Fibroblast of skin of right biceps (primary cell): ENCODE data around the gene NRP1.

ENCODE experiments used
- DNase-seq: peaks from one replicate; pipeline ENCODE4 v3.0.0-alpha.2; 2013

Gene NRP1

DNA sequence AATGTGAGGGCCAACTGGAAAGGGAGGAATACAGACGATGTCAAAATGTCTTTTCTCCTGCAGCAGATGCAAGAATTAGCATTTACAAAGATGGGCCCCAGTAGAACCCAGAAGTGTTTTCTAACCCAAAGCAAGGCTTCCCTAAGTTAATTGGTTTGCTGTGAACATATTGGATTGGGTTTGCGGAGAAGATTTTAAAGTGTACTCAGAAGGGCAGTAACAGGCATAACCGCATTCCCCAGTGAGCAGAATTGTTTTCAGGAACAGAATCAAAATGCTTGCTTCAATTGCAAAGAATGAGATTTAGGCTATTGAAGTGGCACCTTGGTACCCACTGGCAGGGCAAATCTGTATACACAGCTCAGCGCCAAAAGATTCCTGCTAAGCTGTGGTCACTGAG, 78.0 kb downstream of the NRP1 start:
- no peak for DNase-seq

GRCh38 chr10:33254556-33255160, 79.8 kb downstream of the NRP1 start:
- no peak for DNase-seq

DNA sequence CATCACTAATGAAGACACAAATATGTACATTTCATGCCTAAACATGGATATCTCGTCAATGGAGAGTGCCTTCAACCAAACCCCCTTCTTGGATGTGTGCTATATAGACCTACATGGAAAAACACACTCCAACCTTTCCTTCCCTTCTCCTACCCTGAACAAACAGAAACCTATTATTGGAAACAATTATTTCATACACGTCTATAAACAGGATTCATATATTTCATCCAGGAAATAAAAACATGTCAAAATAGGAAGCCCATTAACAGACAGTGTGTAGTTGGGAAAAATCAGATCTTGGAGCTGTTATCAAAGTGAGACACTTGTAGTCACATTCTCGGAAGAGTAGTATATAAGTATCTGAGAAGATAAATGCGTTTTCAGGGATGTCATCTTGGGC, 81.1 kb downstream of the NRP1 start:
- no peak for DNase-seq

- peak; percentile 91 for DNase-seq
These were observed 81.7 kb downstream of the NRP1 start for GRCh38 chr10:33252794-33253203.

- no peak for DNase-seq
These were observed 82.1 kb downstream of the NRP1 start for GRCh38 chr10:33252324-33252723.

GRCh38 chr10:33249659-33250345, 84.7 kb downstream of the NRP1 start:
- DNase-seq, result no peak

DNA sequence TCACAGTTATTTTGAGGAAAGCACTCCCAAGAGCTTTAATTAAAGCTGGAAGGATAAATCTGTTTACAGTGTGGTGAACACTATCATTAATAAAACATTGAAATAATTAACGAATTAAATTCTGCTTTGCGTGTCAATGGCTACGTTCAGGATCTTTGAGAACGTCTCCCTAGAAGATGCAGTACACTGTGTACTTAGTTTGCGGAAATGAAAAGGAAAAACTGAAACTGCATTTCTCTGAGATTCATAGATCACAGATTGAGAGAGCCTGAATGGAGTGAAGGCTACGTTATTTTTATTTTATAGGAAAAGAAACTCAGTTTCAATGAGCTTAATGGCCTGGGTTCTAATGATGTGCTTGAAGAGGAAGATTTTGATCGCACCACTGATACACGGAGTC, 85.3 kb downstream of the NRP1 start:
- no peak for DNase-seq

GRCh38 chr10:33248638-33249037, 85.8 kb downstream of the NRP1 start:
- peak; percentile 94 for DNase-seq

- no peak for DNase-seq
These were observed 87.1 kb downstream of the NRP1 start for GRCh38 chr10:33247221-33247922.

DNA sequence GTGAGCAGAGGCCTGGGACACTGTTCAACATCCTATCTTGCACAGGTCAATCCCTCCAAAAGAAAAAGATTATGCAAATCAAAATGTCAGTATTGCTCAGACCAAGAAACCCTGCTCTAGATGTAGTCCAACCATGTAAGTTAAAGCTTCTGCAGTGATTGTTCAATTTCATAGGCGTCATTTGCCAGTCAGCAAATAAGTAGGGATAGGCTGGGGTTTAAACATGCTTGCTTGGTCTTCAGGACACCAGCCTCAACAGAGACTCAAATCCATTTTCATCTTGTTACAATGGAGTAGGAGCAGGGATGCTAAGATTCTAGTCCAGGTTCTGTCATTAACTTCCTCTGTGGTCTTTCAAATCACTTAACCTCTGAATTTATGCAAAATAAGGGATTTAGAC, 89.1 kb downstream of the NRP1 start:
- DNase-seq, result no peak

GRCh38 chr10:33244354-33244967, 90.0 kb downstream of the NRP1 start:
- no peak for DNase-seq

DNA sequence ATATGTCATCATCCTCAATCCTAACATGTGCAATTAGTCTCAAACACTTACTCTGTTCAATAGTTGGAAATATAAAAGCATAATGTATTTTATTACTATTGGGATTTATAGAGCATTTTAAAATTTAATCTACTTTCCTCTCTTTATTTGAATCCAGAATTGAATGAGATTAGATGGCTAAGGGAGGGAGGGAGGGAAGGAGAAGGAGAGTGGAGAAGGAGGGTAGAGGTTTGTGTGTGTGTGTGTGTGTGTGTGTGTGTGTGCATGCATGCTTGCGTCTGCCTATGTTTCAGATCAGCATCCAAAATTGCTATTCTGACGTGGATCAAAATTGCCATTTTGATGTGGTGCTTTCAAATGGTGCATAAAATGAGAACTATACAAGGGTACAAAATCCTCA, 90.8 kb downstream of the NRP1 start:
- DNase-seq, result no peak

- no peak for DNase-seq
These were observed 91.5 kb downstream of the NRP1 start for GRCh38 chr10:33242931-33243330.

- DNase-seq, result peak; percentile 65
These were observed 93.1 kb downstream of the NRP1 start for GRCh38 chr10:33241351-33241750.

DNA sequence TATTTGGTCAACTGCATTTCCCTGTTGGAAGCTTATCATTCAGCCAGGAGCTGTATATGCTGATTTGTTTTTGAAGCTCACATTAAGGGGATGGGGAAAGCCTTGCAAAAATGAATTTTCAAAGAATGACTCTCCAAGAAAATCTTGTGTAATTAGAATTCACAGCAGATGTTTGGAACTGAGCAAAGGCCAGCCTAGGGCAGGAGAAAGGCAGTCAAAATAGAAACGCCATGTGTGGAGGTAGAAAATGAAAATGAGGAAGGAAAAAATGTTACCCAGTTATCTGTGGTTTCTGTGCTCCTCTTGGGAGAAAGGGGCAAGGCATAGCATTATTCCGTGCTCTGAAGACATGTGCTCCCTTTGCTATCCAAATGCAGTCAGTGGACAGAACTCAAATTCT, 93.5 kb downstream of the NRP1 start:
- DNase-seq, result peak; percentile 77

GRCh38 chr10:33240258-33240657, 94.2 kb downstream of the NRP1 start:
- DNase-seq, result no peak

GRCh38 chr10:33239257-33239656, 95.2 kb downstream of the NRP1 start:
- no peak for DNase-seq

GRCh38 chr10:33238643-33239042, 95.8 kb downstream of the NRP1 start:
- peak; percentile 90 for DNase-seq

GRCh38 chr10:33237736-33238624, 96.5 kb downstream of the NRP1 start:
- peak; percentile 100 for DNase-seq

DNA sequence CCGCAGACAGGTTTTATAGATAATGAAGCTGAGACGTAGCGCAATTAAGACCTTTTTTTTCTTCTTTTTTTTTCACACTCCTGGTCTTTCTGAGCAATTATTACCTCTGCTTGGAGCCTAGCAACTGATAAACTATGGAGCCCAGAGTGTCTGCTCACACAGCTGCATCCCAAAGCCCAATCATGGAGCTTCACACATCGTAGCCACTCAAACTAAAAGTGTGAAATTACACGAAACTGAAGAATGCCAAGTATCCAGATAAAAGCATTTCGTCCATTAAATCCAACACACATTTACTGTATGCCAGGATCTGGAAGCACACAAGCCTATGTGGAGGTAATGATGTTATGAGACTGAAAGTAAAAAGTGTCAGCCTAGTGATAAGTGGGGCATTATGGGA, 97.6 kb downstream of the NRP1 start:
- DNase-seq, result no peak

DNA sequence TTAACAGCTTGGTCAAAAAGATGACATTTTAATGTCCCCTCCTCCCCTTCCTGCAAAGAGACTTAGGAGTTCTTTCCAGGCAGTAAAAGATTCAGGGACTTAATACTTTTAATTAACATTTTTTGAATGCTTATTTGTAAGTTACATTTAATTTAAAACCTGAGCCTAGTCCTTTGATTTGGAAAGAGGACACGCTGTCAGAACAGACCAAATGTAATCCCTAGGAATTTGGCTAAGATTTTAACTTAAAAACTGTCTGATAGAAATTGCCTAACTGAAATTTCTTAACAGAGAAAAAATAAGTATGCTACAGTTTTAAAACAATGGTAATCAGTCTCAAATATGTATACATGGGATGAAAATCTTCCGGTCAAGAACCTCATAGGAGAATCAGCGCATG, 98.5 kb downstream of the NRP1 start:
- DNase-seq, result no peak

DNA sequence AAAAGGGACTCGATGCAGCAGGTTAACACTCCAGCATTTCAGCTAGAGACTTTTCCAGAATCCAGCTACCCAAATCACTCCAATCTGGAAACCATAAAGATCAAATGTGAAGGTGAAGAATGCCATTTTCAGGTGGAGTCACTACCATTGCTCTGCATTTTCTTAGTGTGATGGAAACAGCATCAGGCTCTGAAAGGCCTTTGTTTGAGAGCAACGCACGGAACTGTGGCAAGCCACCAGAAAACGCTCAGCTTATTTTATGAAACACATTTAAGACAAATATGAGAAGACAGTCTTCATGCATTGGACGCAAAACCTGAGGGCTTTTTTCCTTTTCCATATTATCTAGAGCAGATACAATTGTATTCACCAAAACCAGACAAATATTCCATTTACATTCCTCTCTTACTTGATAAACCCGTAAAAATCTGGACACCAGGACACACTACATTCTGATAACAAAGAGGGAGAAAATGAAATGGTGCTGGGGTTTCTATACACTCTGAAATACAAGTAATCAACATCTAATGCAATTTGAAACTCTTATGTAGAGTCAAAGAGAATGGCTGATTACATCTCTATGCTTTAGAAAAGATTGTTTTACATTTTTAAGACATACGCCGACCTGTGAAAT, 99.1 kb downstream of the NRP1 start:
- no peak for DNase-seq
